ENCODE measurements around the gene GRIK4. TPM values are rescaled to one million over a fixed set of nuclear protein-coding genes. Genes with fewer than 3 reads are reported as not detected.

Gene GRIK4
- total and polyA plus RNA-seq, 9 of the 15 experiments (the other 6 are each of a cell fraction or from before 2014, with no cell fraction given): not detected

DNA sequence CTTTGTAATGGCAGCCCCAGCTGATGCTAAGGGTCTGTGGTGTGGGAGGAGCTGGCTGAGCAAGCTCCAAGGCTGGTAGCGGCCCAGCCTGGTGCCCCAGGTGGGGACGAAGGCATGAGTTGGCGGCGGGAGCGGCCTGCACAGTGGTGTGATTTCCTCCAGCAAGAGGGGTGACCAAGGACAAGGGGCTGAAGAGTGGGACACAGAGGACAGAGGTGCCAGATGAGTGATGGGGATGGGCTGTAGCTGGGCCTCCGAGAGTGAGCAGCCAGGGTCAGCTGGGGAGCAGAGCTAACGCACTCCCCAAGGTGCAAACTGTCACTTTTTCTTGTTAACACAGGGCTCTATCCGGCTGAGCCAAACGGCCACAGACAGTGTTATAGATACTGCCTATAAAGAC lies 283.2 kb downstream of the GRIK4 start:
- H3K9me1 ChIP-seq (ENCODE audit: control insufficient read depth, insufficient read depth, low read length): no peaks in the 10 kb centered on the region
- no peak overlapping the region for H3K9ac ChIP-seq (ENCODE audit: insufficient read depth in 1 of 2, low read depth in 2 of 2, low read length in 2 of 2)
- ChIA-PET POLR2A (no interaction called here), CTCF (ENCODE audit: low intra/inter-chr PET ratio) (no interaction called here)
- WGBS (ENCODE audit: insufficient coverage, low coverage, missing lambda C conversion rate): 1% methylated on average over 9 of the region's 9 CpGs
- no peaks in the 10 kb centered on the region for H3K36me3 ChIP-seq (ENCODE audit: control insufficient read depth, insufficient read depth, low read length)
- no peak overlapping the region for H2AFZ ChIP-seq (ENCODE audit: low read depth, low read length)
- DNase-seq (ENCODE audit: extremely low read depth in 1 of 4, low spot score in 3 of 4) (no peak), FAIRE-seq (no peak), ATAC-seq (no peak)
- H3K4me1 ChIP-seq (replicated peaks in 1 of 2; ENCODE audit: control insufficient read depth in 2 of 2, insufficient read depth in 2 of 2, low read length in 2 of 2): no peaks in the 10 kb centered on the region
- H3K9me3 ChIP-seq (replicated peaks; ENCODE audit: control insufficient read depth, insufficient read depth, low read depth, low read length): no peaks in the 10 kb centered on the region
- BruUV-seq (replicated peaks): no TSS peak
- H3K4me2 ChIP-seq (ENCODE audit: insufficient read depth, low read length): no peak overlapping the region
- intact Hi-C loops (cut with micrococcal nuclease) (no loop called here), in situ Hi-C loops (cut with MboI) (no loop called here)
- peaks cover 10% of the 10 kb centered on the region; the same call in 1 of the 2 replicates for H4K20me1 ChIP-seq (replicated peaks; ENCODE audit: control insufficient read depth, insufficient read depth, low read length)
- H3K27ac ChIP-seq (ENCODE audit: extremely low read depth, low read depth, low read length): no peak overlapping the region
- H3K27me3 ChIP-seq (ENCODE audit: control insufficient read depth in 2 of 2, insufficient read depth in 2 of 2, low read length in 2 of 2): peaks cover 6 to 42% of the 10 kb centered on the region in 2 experiments; a peak in 4 of 5 replicates
- H3K4me3 ChIP-seq: no peak overlapping the region
- no peaks in the 10 kb centered on the region for H3K79me2 ChIP-seq (ENCODE audit: control insufficient read depth, insufficient read depth, low read length)
- TF ChIP-seq GABPB1 (CRISPR knock-in tag; IDR thresholded peaks at IDR 0.05): no peak
- TF ChIP-seq, protein P1, sequence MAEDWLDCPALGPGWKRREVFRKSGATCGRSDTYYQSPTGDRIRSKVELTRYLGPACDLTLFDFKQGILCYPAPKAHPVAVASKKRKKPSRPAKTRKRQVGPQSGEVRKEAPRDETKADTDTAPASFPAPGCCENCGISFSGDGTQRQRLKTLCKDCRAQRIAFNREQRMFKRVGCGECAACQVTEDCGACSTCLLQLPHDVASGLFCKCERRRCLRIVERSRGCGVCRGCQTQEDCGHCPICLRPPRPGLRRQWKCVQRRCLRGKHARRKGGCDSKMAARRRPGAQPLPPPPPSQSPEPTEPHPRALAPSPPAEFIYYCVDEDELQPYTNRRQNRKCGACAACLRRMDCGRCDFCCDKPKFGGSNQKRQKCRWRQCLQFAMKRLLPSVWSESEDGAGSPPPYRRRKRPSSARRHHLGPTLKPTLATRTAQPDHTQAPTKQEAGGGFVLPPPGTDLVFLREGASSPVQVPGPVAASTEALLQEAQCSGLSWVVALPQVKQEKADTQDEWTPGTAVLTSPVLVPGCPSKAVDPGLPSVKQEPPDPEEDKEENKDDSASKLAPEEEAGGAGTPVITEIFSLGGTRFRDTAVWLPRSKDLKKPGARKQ (CRISPR knock-in tag; IDR thresholded peaks at IDR 0.05): no peak
- no peak for TF ChIP-seq RBM25 (IDR thresholded peaks at IDR 0.05; ENCODE audit: low read depth, low read length, severe bottlenecking)
- TF ChIP-seq ZBTB40 (IDR thresholded peaks at IDR 0.05): no peak
- TF ChIP-seq ZBTB40 (CRISPR knock-in tag; IDR thresholded peaks at IDR 0.05): no peak
- no peak for TF ChIP-seq SMARCE1 (IDR thresholded peaks at IDR 0.05)
- TF ChIP-seq RFX7 (CRISPR knock-in tag; IDR thresholded peaks at IDR 0.05): no peak
- TF ChIP-seq KDM1A (IDR thresholded peaks at IDR 0.05): no peak
- TF ChIP-seq PRMT5 (CRISPR knock-in tag; IDR thresholded peaks at IDR 0.05): no peak
- no peak for TF ChIP-seq HEY1 (CRISPR knock-in tag; IDR thresholded peaks at IDR 0.05; ENCODE audit: borderline replicate concordance)
- no peak for TF ChIP-seq ZNF444 (CRISPR knock-in tag; IDR thresholded peaks at IDR 0.05)
- TF ChIP-seq SIN3B (IDR thresholded peaks at IDR 0.05; ENCODE audit: low read depth): no peak
- TF ChIP-seq RBM17 (IDR thresholded peaks at IDR 0.05; ENCODE audit: borderline replicate concordance, low read depth, low read length): no peak
- TF ChIP-seq, protein P2, sequence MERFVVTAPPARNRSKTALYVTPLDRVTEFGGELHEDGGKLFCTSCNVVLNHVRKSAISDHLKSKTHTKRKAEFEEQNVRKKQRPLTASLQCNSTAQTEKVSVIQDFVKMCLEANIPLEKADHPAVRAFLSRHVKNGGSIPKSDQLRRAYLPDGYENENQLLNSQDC (CRISPR knock-in tag; IDR thresholded peaks at IDR 0.05): no peak

Measured in K562 (cell line).